HG03520 (cell line): ENCODE results near the gene CSMD2.
A peak's percentile ranks its signal among the peaks of the same experiment; 100 is the strongest.

Experiments
- ATAC-seq: cut with Tn5 transposase; IDR thresholded peaks from one replicate; pipeline ENCODE4 v1.9.1; 2021; ENCODE audit warnings: mild to moderate bottlenecking, moderate library complexity; ENCODE audit not compliant: unreplicated experiment

Gene CSMD2

DNA sequence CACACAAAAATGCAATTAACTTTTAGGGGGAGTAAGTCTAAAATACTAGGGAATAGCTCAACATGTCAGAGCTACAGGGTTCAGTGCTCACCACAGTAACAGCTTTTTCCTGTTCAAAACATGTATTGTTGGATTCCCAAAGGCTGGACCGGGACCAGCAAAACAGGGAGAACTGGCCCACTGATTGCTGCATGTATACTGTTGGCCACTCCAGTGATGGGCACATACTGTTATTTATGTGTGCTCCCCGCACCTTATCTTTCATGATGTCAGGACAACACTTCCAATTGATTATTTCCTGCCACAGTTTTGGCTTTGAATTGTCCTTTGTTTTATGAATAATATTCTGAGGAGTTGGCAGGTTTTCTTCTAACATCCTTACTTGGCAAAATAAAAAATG lies 250.5 kb downstream of the CSMD2 start:
- ATAC-seq: no peak

DNA sequence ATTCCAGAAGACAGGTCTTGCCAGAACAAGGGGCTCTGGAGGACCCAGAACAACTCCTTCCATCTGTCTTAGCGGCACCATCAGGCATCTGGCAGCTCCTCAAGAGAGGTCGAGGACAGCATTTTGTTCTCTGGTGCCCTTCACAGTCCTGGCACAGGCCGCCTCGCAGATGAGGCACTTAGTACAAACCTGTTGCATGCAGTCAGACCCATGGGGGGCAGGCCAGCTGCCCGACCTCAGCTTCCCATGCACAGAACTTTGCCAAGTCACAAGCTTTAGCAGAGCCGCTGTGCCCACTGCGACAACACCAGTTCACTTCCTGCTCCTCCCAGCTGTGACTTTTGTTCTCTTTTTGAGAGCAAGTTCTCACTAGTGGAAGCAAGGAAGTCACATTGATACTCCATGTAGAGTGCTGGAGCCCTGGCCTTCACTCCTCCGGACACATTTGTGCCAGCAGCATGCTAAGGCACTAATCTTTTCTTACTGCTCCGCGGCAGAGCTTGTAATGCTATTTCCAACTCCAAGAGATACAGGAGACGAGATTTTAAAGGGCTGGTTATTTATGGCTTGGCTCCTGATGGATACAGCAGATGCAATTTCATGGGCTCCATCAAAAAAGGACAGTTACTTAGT lies 256.6 kb downstream of the CSMD2 start:
- ATAC-seq: no peak

- ATAC-seq: no peak
Measured at GRCh38 chr1:33906156-33906555, 258.9 kb downstream of the CSMD2 start.

DNA sequence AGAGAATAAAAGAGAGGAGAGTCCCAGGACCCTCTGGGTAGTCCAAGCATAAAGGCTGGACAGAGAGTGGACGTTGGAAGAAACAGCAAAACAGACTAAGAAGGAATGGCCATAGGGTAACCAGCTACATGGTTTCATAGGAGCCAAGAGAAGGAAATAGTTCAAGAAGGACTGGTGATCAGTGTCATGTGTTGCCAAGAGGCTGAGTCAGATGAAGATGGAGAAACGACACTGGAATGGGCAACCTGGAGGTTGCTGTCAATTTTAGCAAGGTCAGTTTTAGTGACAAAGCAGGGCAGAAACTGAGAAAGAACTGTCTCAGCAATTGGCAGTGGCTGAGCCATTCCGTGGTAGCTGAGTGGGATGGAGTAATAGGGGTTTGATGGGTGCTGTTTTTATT lies 259.8 kb downstream of the CSMD2 start:
- ATAC-seq: no peak

GRCh38 chr1:33903210-33903589 lies 261.8 kb downstream of the CSMD2 start:
- peak; percentile 47 for ATAC-seq

GRCh38 chr1:33902486-33903209 lies 262.4 kb downstream of the CSMD2 start:
- peak; percentile 66 for ATAC-seq

GRCh38 chr1:33899746-33900145 lies 265.3 kb downstream of the CSMD2 start:
- no peak for ATAC-seq

DNA sequence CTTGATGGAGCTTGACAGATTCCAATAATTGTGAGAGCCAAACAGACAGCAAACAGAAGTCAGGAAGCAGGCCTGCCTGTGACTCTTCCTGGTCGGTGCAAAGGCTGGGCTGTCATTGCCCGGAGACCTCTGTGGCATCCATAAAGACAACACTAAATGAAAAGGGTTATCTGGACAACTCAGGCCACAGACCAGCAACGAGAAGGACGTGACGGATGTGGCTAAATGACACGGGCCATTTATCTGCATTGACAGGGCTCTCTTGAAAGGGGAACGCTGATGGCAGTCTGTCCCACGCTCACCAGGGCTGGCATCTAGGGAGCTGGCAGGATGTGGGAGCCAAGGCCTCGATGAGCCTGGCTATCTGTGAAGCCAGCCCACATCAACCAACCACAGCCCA lies 266.1 kb downstream of the CSMD2 start:
- no peak for ATAC-seq

- no peak for ATAC-seq
Measured at GRCh38 chr1:33898406-33898805, 266.6 kb downstream of the CSMD2 start.

DNA sequence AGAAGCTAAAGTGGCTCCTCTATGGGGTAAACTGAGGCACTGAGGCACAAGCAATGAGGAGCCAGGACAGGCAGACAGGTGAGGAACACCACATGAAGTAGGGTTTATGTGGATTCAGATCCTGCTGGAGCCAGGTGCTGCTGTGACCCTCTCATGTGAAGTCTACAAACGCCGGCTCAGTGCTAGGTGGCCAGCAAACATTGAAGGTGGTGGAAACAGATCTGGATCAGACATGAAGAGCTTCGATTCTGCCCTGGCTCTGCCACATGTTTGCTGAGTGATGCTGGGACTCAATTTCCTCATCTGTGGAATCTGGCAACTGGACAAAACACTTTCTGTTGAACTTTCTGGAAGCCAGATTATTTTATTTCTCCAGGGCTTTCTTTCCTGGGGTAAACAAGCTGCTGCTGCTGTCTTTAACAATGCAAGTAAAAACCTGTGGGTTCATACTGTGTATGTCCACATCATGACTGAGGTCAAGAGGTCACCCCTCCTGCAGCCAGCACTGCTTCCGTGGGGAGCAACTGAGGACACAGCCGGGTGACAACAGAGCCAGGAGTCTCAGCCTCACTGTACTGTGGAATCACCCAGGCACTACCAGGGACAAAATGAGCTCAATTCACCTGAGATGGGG lies 267.8 kb downstream of the CSMD2 start:
- no peak for ATAC-seq

- no peak for ATAC-seq
Measured at GRCh38 chr1:33895976-33896375, 269.1 kb downstream of the CSMD2 start.

DNA sequence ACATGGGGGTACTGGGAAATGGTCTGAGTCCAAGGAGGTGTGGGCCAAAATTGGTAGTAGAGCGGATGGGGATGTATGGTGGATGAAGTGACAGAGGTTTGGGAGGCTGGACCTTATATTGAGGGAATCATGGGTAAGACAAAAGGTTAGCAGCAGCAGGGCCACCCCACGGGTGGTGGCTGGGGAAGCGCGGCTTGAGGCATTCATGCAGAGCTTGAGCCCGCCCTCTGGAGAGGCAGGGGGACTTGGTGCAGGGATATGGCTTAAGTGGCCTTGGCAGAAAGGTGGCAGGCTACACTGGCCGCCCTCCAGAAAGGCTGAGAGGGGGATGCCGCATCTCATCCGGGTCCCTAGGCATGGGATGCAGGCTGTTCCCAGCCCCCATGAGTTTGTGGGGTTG lies 269.6 kb downstream of the CSMD2 start:
- ATAC-seq: no peak

DNA sequence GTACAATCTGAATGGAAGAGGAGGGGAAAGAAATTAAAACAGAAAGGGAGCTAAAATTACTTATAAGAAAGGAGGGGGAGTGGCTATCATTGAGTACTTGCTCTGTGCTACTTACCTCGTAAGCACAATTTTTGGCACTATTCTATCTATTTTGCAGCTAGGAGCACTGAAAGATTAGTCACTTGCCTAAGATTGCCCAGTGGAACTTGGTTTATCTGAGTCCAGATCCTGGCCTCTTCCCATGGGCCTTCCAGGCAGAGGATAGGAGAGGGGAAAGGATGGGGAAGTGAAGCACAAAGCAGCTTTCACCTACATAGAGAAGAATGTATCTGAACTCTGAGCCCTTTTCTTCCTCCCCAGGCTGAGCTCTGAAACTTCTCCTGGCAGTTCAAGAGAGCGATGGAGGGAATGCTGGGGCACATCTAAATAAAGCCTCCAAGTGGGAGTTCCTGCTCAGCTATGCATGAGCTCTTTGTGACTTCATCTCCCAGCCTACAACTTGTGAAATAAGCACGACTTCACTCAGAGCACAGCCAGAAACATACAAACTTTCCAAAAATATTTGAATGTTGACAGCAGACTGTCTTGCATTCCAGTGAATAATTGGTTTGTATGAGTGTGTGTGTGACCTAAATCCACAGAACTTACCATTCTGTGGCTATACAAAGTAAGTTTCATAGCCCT lies 271.7 kb downstream of the CSMD2 start:
- no peak for ATAC-seq

DNA sequence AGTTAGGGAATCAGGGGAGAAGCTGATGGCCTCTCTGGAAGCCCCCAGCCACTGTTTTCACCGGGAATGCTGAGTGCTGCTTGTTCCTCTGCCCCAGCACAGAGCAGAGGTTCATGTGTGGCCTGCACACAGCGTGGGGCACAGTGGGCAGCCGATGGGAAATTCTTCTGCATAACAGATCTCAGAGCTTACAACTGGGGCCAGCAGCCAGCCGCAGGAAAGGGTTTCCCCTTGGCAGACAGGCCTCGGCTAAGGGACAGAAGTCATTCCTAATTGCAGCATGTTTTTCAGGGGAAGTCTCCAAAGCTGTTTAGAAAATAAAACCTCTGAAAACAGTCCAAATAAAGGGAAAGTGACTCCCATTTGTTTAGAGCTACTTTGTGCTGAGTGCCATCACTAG lies 278.5 kb downstream of the CSMD2 start:
- ATAC-seq: no peak

- no peak for ATAC-seq
Measured at GRCh38 chr1:33880305-33880704, 284.7 kb downstream of the CSMD2 start.

DNA sequence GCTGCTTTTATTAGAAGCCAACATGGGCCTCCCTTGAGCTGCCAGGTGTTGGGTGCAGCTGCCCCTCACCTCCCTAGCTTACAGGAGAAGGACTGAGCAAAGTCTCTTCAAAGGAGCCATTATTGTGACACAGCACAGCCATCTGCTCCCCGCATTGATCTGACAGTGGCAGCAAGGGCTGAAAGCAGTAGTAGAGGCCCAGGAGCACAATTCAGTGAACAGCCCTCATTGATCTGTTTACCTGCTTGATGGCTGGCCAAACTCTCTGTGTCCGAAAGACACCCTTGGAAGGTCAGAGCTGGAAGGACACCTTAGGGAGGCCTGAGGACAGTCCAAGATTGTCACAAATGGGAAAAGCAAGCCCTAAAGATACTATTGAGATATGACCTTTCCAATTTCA lies 286.6 kb downstream of the CSMD2 start:
- no peak for ATAC-seq

- no peak for ATAC-seq
Measured at GRCh38 chr1:33876970-33877650, 287.9 kb downstream of the CSMD2 start.

DNA sequence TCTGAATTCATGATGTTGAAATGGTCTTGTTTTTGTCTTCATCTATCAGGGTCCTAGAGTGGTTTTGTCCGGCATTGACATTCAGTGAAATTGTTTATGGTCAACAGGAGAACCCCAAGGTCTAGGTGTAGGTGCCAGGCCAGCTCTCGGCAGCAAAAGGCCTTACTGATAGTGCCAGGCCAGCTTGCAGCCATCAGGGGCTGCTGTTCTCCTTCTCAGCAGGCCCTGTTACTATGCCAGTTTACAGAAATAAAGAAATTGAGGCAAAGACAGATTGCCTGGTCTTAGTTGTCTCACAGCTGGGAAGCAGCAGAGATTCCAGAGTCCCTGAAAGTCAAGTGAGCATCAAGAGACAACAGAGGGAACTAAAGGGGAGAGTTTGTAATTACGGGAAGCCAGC lies 289.2 kb downstream of the CSMD2 start:
- ATAC-seq: no peak

GRCh38 chr1:33874636-33875035 lies 290.4 kb downstream of the CSMD2 start:
- ATAC-seq: no peak

GRCh38 chr1:33872683-33873082 lies 292.3 kb downstream of the CSMD2 start:
- ATAC-seq: no peak

DNA sequence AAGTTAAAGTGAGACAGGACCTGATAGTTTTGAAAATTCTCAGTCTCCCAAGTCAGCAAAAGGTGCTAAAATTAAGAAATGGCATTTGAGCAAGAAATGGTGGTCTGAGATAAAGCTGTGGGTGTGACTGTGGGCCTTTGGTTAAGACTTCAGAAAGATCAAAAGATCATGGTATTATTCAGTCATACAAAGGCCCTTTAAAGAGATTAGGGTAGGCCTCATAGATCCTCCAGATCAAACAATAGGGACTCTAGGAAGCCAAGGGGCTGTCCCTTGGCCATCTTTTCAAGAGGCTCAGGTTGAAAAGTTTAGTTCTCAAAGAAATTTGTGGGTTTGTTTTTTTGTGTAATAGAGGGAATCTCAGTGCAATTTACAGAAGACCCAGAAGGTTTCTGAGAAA lies 292.8 kb downstream of the CSMD2 start:
- ATAC-seq: no peak
